BLaER1 (cell line): ENCODE results near the gene MB.

Source experiments
- H3K27ac ChIP-seq: shearing (Covaris generic); formaldehyde crosslinking; 2 replicates; pipeline ENCODE4 v1.8.1; 2022
- H3K27me3 ChIP-seq: shearing (Covaris generic); formaldehyde crosslinking; 2 replicates; pipeline ENCODE4 v1.8.1; 2022
- H3K36me3 ChIP-seq: shearing (Covaris generic); formaldehyde crosslinking; 2 replicates; pipeline ENCODE4 v1.8.1; 2022
- H3K4me1 ChIP-seq: shearing (Covaris generic); formaldehyde crosslinking; 2 replicates; pipeline ENCODE4 v1.8.1; 2022
- H3K4me2 ChIP-seq: shearing (Covaris generic); formaldehyde crosslinking; 2 replicates; pipeline ENCODE4 v1.8.1; 2022
- H3K4me3 ChIP-seq: shearing (Covaris generic); formaldehyde crosslinking; 2 replicates; pipeline ENCODE4 v1.8.1; 2022
- H3K9ac ChIP-seq: shearing (Covaris generic); formaldehyde crosslinking; 2 replicates; pipeline ENCODE4 v1.8.1; 2022
- H3K9me3 ChIP-seq: shearing (Covaris generic); formaldehyde crosslinking; 2 replicates; pipeline ENCODE4 v1.8.1; 2022
- H4K20me1 ChIP-seq: shearing (Covaris generic); formaldehyde crosslinking; 2 replicates; pipeline ENCODE4 v1.8.1; 2022
- Cebpa-rat ChIP-seq: shearing (Covaris generic); IDR thresholded peaks from 2 replicates; pipeline ENCODE4 v1.8.1; 2022

The MB gene

DNA sequence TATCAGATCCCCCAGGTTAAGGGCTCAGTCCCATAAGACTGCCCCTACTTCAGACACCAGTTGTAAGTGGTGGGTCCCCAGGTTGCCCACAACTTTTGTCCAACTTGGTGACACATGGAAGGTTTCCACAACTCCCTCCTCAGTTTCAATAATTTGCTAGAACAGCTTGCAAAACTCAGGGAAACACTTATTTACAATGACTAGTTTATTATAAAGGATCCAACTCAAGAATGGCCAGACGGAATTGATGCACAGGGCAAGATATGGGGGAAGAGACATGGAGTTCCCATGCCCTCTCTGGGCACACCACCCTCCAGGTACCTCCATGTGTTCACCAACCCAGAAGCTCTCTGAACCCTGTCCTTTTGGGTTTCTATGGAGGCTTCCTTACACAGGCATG, 36.7 kb upstream of the MB start:
- Histone ChIP-seq H3K36me3 (peaks cover 34% of the 10 kb centered on the region), H3K4me3 (no peak overlapping the region), H4K20me1 (no peaks in the 10 kb centered on the region), H3K4me1 (peaks cover 13% of the 10 kb centered on the region), H3K27me3 (no peaks in the 10 kb centered on the region), H3K9me3 (peaks cover 15% of the 10 kb centered on the region), H3K9ac (no peak overlapping the region), H3K27ac (no peak overlapping the region), H3K4me2 (no peak overlapping the region)
- TF ChIP-seq Cebpa-rat: no peak

DNA sequence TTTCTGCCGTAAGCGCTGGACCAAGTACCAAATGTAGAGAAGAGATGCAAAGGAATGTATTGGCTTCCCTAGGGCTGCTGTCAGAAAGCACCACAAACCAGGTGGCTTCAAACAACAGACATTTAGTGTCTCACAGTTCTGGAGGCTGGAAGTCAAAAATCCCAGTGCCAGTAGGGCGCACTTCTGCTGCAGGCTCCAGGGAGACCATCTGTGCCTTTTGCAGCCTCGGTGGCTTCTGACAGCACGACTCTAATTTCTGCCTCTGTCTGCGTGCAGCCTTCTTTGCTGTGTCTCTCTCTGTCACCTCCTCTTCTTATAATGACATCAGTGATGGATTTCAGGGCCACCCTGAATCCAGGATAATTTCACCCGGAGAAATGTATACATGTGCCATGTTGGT, 34.0 kb upstream of the MB start:
- Histone ChIP-seq H4K20me1 (no peaks in the 10 kb centered on the region), H3K4me2 (no peak overlapping the region)
- no peak for TF ChIP-seq Cebpa-rat

DNA sequence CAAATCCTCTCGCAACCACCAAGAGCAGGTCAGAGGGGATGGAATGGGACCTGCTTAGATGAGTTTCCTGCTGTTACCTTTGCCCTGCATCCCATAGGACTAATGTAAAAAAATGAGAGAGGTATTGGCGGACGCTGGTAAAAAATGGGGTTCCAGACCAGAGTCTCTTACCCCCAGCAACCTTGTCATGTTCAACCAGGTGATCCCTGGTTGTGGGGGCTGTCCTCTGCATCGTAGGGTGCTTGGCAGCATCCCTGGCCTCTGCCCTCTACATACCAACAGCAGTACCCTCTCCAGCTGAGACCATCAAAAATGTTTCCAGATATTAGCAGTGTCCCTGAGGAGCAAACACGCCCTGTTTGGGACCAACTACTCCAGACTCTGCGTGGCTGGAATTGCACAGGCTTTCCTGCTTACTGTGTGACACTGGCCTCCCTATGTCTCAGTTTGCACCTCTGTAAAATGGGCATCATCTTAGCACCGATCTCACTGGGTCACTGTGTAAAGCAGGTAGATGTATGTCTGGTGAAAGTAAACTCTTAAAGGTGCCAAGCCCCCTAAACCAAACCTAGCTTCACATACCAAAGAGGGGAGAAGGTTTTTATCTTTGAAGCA, 32.6 kb upstream of the MB start:
- Histone ChIP-seq H3K4me1 (peaks cover 34% of the 10 kb centered on the region), H3K27me3 (no peaks in the 10 kb centered on the region), H3K9me3 (peaks cover 9% of the 10 kb centered on the region), H3K9ac (no peak overlapping the region; the same call in 1 of the 2 replicates), H3K4me2 (peak overlapping the region; percentile 86), H4K20me1 (no peaks in the 10 kb centered on the region), H3K4me3 (peak overlapping the region; percentile 72; the same call in 1 of the 2 replicates), H3K36me3 (peaks cover 6% of the 10 kb centered on the region), H3K27ac (no peak overlapping the region)
- no peak for TF ChIP-seq Cebpa-rat

More for the DNA sequence above, 34.0 kb upstream of the MB start:
- Histone ChIP-seq H3K9me3 (peaks cover 10% of the 10 kb centered on the region), H3K4me3 (no peak overlapping the region), H3K9ac (no peak overlapping the region), H3K27me3 (no peaks in the 10 kb centered on the region), H3K27ac (no peak overlapping the region), H3K4me1 (peaks cover 34% of the 10 kb centered on the region), H3K36me3 (peaks cover 7% of the 10 kb centered on the region)

DNA sequence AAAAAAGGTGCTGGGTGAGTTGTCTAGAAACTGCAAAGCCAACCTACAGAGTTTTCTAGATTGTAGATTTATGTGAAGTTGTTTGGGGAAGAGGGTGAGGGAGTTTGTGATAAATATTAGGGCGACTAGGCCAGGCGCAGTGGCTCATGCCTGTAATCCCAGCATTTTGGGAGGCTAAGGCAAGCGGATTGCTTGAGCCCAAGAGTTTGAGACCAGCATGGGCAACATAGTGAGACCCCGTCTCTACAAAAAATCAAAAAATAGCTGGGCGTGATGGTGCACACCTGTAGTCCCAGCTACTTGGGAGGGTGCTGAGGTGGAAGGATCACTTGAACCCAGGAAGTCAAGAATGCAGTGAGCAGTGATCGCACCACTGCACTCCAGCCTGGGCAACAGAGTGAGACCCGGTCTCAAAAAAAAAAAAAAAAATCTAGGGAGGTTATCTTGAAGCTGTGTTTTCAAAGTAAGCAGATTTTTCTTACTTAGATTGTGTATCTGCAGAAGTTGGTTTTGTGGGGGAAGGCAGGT, 32.0 kb upstream of the MB start:
- Histone ChIP-seq H3K4me3 (peak overlapping the region; percentile 72), H3K4me2 (peak overlapping the region; percentile 86), H3K36me3 (peaks cover 6% of the 10 kb centered on the region), H3K9me3 (peaks cover 9% of the 10 kb centered on the region), H3K4me1 (peaks cover 34% of the 10 kb centered on the region), H3K27ac (peak overlapping the region; percentile 88), H3K9ac (peak overlapping the region; percentile 81), H4K20me1 (no peaks in the 10 kb centered on the region), H3K27me3 (no peaks in the 10 kb centered on the region)
- no peak for TF ChIP-seq Cebpa-rat

DNA sequence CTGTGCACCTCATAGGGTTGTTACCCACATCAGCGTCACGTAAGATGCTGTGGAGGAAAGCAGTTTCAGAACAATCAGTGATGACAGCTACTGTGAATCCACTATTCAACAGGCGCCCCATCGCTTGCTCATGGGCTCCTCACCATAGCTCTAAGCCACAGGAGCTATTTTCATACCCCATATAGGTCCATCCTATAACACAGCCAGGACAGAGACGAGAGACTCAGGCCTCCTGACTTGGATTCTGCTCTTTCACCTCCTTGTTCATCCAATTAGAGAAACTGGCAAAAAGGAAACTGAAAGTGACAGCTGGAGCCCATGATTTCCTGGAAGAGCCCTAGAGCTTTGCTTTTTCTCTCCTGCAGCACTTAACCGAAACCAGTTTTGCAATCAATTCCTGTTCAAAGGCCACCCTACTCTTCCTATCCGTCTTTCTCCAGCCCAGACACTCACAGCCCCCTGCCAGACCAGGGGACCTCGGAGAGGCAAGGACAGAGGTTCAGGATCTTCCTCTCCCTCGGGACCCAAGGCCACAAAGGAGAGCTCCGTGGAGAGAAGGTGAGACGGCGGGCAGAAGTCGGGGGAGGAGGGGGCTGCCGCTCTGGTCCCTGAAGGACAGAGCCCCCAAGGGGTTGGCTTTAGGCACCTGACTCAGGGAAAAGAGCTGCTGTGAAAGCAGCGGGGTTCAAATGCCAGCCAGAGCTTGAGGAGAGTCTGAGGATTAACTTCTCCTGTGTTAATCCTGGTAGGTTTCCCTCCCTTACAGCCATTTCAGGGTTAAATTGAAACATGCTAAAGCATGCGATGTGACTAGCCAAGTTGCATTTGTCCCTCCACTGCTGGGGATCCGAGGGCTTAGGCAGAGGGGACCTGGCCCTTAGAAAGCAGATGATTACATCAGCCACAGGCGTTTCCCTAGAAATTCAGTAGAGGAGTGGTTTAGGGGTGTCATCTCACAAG, 31.2 kb upstream of the MB start, which contains the start of gene APOL6:
TSS of gene APOL6 (plus strand) at position 381 of the 960 bp plus-strand sequence. CDS start 7,980 bp downstream, outside the sequence.
- Histone ChIP-seq H3K9me3 (peaks cover 9% of the 10 kb centered on the region), H3K4me2 (peak within 1 kb of the TSS; percentile 86), H3K4me1 (peaks cover 34% of the 10 kb centered on the region), H4K20me1 (no peaks in the 10 kb centered on the region), H3K27ac (peak within 1 kb of the TSS; percentile 88), H3K36me3 (peaks cover 6% of the 10 kb centered on the region), H3K27me3 (no peaks in the 10 kb centered on the region), H3K9ac (peak within 1 kb of the TSS; percentile 81), H3K4me3 (peak within 1 kb of the TSS; percentile 72)
- TF ChIP-seq Cebpa-rat: peak; percentile 77

DNA sequence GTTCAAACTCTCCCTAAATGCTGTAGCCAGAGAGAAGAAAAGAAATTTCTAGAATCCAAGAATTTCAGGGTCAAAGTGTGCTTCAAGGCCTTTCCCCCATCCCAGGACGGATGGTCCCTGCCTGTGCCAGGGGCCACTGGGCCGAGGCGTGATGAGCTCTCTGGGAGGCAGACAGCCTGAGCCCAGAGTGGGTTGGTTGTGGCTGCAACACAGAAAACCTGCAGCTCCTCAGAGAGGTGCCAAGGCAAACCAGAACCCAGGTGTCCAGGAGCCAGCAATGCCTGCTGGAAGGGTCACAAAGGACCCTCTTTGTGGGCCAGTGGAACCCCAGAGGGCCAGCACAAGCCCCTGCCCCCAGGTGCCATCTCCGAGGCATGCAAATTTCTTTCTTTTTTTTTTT, 28.5 kb upstream of the MB start:
- Histone ChIP-seq H3K4me3 (no peak overlapping the region), H3K4me1 (peaks cover 34% of the 10 kb centered on the region), H3K9ac (no peak overlapping the region), H3K36me3 (no peaks in the 10 kb centered on the region), H3K27ac (no peak overlapping the region), H3K4me2 (no peak overlapping the region), H3K9me3 (peaks cover under 1% of the 10 kb centered on the region; the same call in 1 of the 2 replicates), H3K27me3 (no peaks in the 10 kb centered on the region), H4K20me1 (no peaks in the 10 kb centered on the region)
- no peak for TF ChIP-seq Cebpa-rat

DNA sequence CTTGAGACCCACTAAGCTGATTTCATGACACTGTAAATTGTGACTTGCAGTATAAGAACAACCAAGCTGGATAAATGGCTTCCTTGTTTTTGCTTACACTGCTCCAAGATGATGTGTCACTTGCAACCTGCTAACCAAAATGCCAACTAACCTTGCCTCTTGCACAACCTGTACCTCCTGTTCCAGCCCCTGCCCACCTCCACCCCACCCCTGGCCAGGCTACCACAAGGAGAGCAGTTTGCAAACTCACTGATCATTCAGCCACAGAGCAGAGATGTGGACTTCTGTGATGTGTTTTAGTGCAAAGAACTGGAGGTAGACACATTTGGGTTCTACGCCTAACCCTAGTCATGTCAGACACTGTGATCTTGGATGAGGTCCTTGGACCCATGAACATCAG, 26.9 kb upstream of the MB start:
- Histone ChIP-seq H3K27me3 (no peaks in the 10 kb centered on the region), H3K27ac (no peak overlapping the region)

DNA sequence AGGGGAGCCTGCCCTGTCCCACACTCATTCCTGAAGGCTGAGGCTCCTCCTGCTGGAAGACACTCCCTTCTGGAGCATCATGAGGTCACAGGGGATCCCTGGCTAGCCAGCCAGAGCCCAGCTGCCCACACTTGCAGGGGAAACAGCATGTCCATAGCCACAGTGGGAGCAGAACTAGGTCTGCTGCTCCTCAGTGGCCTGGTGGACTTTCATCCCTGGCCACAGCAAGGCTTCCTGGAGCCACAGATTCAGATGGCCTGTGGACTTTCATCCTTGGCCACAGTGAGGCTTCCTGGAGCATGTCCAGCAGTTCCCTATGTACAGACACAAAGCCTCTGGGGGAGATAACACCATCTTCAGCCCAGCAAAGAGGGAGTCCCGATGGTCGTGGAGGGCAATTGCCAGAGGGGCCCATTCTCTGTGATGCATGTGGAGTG, 25.2 kb upstream of the MB start:
- Histone ChIP-seq H3K9ac (no peak overlapping the region), H3K4me1 (peaks cover 11% of the 10 kb centered on the region), H3K9me3 (no peaks in the 10 kb centered on the region), H4K20me1 (no peaks in the 10 kb centered on the region), H3K4me3 (no peak overlapping the region), H3K27me3 (no peaks in the 10 kb centered on the region), H3K27ac (no peak overlapping the region), H3K36me3 (no peaks in the 10 kb centered on the region), H3K4me2 (no peak overlapping the region)
- TF ChIP-seq Cebpa-rat: no peak

More for the DNA sequence above, 26.9 kb upstream of the MB start:
- H3K4me3 ChIP-seq: no peak overlapping the region
- H3K9ac ChIP-seq: no peak overlapping the region
- no peak for TF ChIP-seq Cebpa-rat
- H3K36me3 ChIP-seq: no peaks in the 10 kb centered on the region
- no peak overlapping the region for H3K4me2 ChIP-seq
- H3K4me1 ChIP-seq: peaks cover 23% of the 10 kb centered on the region
- no peaks in the 10 kb centered on the region for H3K9me3 ChIP-seq
- H4K20me1 ChIP-seq: no peaks in the 10 kb centered on the region

DNA sequence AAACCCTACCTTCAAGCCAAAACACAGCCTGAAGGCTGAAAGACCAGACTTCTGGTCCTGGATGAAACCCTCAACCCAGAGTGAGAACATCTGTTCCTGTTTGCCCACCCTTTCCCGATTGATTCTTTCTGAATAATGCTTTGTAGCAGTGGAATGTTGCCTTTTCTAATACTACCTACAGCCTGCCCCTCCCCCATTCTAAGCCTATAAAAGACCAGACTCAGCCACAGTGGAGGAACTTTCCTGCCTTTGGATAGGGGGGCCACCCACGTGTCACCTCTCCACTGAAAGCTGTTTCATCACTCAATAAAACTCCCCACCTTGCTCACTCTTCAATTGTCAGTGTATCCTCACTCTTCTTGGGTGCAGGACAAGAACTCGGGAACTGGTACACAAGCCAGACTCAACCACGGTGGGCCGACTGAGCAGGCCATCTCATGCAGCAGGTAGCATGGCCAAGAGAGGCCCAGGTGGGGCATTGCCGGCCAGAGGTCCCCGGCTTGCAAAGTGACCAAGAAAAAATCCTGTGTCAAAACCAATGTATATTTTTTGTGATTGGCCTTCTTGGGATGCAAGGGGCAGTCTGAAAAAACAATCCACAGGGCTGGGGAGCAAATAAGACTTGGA, 24.5 kb upstream of the MB start:
- no peaks in the 10 kb centered on the region for H3K36me3 ChIP-seq
- H3K4me2 ChIP-seq: no peak overlapping the region
- TF ChIP-seq Cebpa-rat: no peak

More for the DNA sequence above, 24.5 kb upstream of the MB start:
- H4K20me1 ChIP-seq: no peaks in the 10 kb centered on the region
- H3K27ac ChIP-seq: no peak overlapping the region
- H3K27me3 ChIP-seq: no peaks in the 10 kb centered on the region
- H3K4me3 ChIP-seq: no peak overlapping the region
- no peaks in the 10 kb centered on the region for H3K9me3 ChIP-seq
- H3K9ac ChIP-seq: no peak overlapping the region
- peaks cover 4% of the 10 kb centered on the region for H3K4me1 ChIP-seq
